22Rv1 (cell line): Measurements from ENCODE around the gene CFAP70.

Experiments used
- H3K27ac ChIP-seq: fragments of 450-650 bp; 2 replicates; pipeline ENCODE4 v1.5.1; 2017
- CTCF ChIP-seq: fragments of 450-650 bp; IDR thresholded peaks from 2 replicates; pipeline ENCODE4 v1.5.1; 2017; ENCODE audit warnings: mild to moderate bottlenecking
- ZFX ChIP-seq: fragments of 450-650 bp; IDR thresholded peaks from 2 replicates; pipeline ENCODE4 v1.6.1; 2017; ENCODE audit warnings: antibody characterized with exemption, borderline replicate concordance

CFAP70 gene

GRCh38 chr10:73306171-73306708, 52.4 kb downstream of the CFAP70 start:
- TF ChIP-seq ZFX (no peak), CTCF (no peak)
- H3K27ac ChIP-seq = no peak overlapping the region

GRCh38 chr10:73296946-73297345, 61.7 kb downstream of the CFAP70 start:
- H3K27ac ChIP-seq = no peak overlapping the region
- TF ChIP-seq CTCF = no peak
- no peak for TF ChIP-seq ZFX

GRCh38 chr10:73293461-73293860, 65.2 kb downstream of the CFAP70 start:
- H3K27ac ChIP-seq = no peak overlapping the region
- TF ChIP-seq ZFX (no peak), CTCF (no peak)

GRCh38 chr10:73289958-73290357, 68.7 kb downstream of the CFAP70 start:
- no peak for TF ChIP-seq CTCF
- no peak for TF ChIP-seq ZFX
- no peak overlapping the region for H3K27ac ChIP-seq

- no peak overlapping the region for H3K27ac ChIP-seq
- no peak for TF ChIP-seq ZFX
- no peak for TF ChIP-seq CTCF
These were observed 71.2 kb downstream of the CFAP70 start for GRCh38 chr10:73287441-73287840.

GRCh38 chr10:73281097-73281496, 77.6 kb downstream of the CFAP70 start:
- H3K27ac ChIP-seq = no peak overlapping the region
- TF ChIP-seq CTCF (no peak), ZFX (no peak)

- H3K27ac ChIP-seq = no peak overlapping the region
- TF ChIP-seq CTCF = no peak
- TF ChIP-seq ZFX = no peak
These were observed 94.2 kb downstream of the CFAP70 start for GRCh38 chr10:73264423-73264822.
